HG02943 (cell line): Measurements from ENCODE around the gene PPP1R16B.

Experiments
- ATAC-seq: cut with Tn5 transposase; IDR thresholded peaks from one replicate; pipeline ENCODE4 v1.9.1; 2021; ENCODE audit warnings: mild to moderate bottlenecking, low read depth, moderate library complexity; ENCODE audit not compliant: unreplicated experiment

Gene PPP1R16B

DNA sequence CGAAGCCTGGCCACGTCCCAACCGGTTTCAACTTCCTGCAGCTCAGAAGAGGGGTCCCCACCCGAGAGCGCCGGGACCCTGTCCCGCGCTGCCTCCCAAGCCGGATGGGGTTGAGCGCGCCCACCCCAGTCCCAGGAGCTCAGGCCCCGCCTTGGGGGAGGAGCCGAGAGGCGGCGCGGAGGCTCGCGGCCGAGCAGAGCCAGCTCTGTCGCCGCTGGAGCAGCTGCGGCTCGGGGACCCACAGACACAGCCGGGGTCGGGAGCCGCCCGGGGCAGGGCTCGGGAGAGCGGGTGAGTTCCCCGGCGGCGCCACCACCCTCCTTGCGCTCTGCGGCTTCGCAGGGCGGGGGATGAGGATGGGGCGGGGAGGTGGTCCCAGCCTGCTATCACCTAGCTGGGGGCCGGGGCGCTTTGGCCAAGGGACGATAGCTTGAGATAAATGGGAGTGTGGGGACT, at the start of gene PPP1R16B:
PPP1R16B (plus strand) TSS at position 196 of the 456 bp plus-strand sequence. CDS start 30,229 bp downstream, outside the sequence.
- peak; percentile 53 for ATAC-seq

DNA sequence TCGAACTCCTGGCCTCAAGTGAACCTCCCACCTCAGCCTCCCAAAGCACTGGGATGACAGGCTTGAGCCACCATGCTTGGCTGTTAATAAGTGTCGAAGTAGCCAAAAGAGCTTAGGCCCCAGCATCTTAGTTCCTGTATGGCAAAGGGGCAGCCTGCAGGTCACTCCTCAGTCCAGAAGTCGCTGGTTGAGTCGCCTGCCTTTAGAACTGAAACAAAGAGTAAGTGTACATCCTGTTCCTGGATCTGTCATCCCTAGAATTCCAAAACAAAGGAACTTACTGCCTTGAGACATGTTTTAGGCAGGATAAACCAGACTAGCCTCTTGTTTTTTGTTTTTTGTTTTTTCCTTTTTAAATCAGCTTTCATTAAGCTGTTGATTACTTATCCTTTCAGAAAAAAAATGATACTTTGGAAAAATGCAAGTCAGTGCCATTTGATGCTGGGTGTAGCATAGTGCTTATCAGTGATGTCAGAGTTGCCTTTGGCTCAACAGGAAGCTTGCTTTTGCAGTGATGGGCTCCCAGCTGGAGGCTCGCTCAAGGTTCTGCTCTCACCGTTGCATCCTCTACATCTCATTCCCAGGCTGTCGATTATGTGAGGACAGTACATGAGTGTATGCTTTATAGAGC, 48.2 kb upstream of the PPP1R16B start:
- ATAC-seq, result no peak

DNA sequence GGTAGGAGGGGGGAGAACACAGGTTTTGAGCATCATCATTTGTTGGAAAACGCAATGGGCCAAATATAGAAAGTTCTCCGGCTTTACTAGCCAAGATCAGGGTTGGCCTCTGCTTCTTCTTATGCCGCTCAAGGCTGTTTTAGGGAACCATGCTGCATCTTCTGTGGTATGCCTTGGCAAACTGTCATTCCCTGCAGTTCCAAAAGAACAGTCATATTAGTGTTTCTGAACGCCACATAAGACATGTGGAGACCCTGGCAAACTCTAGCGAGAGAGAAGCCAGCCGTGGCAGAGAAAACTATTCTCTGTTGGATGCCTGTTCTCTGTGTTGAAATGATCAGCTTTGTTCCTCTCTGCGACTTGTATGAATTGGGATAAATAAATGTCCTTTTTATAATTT, 46.4 kb upstream of the PPP1R16B start:
- ATAC-seq, result no peak

DNA sequence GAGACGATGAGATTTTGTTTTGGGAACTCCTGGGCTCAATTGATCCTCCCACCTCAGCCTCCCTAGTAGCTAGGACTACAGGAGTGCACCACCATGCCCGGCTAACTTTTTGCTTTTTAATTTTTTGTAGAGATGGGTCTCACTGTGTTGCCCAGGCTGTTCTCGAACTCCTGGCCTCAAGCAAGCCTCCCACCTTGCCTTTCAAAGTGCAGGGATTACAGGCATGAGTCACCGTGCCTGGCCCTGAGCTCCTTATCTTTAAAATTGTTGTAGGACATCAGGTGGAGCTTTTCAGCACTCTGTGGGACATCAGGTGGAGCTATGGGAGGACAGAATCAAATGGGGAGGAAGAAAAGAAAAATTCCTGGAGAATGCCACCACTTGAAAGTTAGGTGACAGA, 44.5 kb upstream of the PPP1R16B start:
- ATAC-seq, result no peak

DNA sequence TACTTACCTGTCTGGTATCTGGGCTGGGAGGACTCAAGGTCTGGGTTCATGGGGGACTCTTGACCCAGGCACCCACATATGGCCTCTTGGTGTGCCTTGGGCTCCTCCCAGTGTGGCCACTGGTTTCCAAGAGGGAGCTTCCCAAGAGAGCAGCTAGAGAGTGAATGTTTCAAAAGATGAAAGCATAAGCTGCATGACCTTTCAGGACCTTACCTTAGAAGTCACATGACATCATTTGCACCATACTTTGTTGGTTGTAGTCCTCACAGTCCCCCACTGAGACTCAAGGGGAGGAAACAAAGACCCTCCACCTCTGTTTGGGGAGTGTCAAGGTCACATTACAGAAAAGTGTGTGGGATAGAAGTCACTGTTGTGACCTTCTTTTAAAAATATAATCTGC, 43.3 kb upstream of the PPP1R16B start:
- ATAC-seq, result no peak

DNA sequence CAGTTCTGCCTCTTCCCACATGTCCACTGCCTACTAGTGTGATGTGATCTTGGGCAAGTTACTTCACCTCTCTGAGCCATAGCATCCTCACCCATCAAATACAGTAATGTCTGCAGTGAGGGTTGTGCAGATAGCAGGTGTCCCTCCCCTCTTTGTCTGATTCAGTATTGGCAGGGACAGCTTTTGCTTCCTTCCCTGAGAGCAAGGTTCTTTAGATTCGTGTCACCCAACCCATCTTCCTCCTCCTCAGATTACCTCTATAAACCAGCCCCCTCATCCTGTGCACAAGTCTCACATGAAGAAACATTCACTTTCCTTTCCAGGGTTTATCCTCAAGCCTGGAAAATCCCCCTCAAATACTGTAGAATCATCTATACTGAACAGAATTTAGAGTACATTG, 41.9 kb upstream of the PPP1R16B start:
- ATAC-seq, result no peak

DNA sequence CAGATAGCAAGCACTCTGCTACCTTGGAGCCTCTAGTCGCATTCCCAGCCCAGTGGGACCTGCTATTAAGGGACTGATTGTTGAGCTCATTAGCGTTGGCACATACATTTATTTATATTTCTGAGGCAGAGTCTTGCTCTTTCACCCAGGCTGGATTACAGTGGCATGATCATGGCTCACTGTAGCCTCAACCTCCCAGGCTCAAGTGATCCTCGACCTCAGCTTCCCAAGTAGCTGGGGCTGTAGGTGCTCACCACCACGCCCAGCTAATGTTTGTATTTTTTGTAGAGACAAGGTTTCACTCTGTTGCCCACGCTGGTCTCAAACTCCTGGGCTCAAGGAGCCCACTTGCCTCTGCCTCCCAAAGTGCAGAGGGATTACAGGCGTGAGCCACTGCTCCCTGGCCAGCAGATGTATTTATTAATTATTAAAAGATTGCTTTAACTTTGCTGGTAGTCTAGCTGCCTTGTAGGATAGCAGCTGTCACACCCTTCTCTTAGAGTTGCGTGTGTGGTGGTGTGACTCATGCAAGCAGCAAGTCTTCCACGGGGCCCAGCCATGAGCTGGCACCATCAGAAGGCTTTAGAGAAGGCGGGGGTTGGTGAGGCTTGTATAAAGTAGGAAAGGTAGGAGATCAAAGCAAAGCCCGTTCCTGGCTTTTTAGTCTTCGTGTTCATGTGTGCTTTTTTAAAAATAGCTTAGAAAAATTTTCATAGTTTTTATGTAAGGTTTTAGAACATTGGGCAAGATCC, 40.8 kb upstream of the PPP1R16B start:
- ATAC-seq, result no peak

DNA sequence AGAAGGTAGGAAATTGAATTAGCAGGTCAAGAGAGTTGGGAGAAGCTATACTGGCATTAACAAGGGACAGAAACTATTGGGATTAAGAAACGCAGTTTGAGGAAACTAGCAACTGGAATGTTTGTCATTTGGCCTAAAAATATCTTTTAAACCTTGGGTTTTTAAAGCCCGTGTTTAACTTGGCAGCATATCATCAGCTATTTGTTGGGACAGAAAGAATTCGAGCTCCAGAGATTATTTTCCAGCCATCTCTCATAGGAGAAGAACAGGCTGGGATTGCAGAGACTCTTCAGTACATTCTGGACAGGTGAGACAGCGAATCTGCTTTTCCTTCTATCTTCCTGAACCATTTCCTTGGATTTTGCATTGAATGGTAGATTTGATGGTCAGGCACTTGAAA, 39.4 kb upstream of the PPP1R16B start:
- ATAC-seq, result no peak

DNA sequence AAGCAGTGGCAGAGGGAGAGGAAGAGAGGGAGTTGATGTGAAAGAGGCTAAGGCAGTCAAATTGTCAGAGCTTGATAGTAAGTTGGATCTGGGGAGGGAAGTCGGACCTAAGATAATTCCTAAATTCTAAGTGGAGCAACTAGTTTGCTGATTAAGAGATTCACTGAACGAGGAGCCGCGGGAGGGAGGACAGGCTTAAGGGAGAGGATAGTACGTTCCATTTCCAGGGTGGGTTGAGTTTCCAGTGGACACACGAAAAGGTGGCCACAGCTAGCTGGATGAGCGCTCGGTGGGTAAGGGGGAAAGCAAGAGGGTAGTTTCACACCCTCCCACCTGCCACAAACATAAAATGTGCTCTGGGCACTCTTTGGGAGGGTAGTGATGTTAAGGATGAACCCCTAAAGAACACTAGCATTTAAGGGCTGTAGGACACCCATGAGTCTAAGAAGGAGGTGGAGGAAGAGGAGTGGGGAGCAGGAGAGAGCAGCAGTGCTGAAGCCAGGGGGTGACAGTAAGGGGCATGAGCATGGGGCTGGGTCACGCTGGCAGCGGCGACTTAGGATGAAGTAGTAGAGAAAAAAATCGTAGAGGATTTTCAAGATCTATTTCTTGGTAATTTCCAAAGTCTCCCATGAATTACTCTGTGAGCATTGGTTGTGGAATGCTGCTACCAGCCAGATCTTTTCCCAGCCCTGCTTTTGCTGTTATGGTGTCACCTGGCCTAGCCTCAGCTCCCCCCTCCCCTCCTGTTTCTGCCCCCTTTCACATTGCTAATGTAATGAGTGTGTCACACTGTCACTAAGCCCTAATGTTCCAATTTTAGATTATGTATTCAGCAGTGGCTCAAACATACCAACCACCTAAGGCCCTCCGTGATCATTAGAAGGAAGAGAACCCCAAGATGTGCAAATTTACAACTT, 35.9 kb upstream of the PPP1R16B start:
- ATAC-seq, result no peak

DNA sequence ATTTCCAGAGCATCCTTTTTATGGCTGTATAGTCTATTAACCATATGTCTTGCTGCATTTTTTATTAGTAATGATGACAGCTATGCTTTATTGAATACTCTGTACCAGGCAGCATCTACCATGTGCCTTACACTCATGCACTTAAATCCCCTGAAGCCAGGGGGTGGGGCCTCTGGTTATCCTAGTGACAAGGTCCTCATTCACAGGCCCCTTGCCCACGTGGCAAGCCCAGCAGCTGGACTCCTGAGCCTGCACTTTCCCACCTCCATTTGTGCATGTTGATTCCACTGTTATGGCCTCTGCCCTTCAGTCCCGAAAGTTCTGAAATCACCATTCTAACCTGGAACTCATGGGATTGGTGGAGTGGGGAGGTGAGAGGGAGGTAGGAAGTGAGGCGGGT, 35.0 kb upstream of the PPP1R16B start:
- ATAC-seq, result no peak

DNA sequence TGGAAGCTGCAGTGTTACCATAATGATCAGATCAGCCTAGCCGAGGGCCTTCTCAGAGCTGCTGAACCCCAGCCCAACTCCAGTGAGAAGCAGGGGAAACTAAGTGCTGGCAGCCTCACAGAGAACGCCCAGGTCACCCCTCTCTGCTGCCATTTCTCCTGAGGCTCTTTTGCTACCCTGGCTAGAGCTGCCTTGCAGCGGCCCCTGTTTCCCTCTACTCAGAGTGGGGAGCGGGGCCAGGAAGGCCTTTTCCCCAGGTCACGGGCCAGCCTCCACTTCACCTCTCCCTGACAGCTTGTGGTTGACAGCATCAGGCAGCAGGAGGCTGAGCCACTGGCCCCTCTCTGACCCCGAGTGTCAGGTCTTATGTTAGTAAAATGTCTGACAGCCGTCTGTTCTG, 34.5 kb upstream of the PPP1R16B start:
- no peak for ATAC-seq

DNA sequence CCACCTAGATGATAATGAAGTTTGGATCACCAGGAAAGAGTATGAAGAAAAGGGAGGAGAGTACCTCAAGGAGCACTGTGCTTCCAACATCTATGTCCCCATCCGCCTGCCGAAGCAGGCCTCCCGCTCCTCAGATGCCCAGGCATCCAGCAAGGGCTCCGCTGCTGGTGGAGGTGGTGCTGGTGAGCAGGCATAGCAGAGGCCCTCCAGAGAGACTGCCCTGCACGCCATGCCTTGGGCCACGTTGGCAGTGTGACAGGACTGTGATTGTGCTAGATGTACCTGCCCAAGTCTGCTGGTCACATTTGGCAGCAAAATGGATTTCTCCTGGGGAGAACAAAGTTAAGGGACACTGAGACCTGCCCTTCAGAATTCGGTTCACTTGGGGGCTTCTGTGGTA, 33.9 kb upstream of the PPP1R16B start:
- no peak for ATAC-seq

DNA sequence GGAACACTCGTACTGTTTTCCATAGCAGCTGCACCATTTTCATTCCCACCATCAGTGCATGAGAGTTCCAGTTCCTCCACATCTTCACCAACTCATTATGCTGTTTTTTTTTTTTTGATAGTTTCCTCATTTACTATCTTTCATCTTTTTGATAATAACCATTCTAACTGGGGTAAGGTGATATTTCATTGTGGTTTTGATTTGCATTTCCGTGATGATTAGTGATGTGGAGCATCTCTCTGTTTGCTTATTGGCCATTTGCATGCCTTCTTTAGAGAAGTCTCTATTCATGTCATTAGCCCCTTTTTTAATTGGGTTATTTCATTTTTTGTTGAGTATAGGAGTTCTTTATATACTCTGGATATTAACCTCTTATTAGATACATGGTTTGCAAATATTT, 31.3 kb upstream of the PPP1R16B start:
- no peak for ATAC-seq

DNA sequence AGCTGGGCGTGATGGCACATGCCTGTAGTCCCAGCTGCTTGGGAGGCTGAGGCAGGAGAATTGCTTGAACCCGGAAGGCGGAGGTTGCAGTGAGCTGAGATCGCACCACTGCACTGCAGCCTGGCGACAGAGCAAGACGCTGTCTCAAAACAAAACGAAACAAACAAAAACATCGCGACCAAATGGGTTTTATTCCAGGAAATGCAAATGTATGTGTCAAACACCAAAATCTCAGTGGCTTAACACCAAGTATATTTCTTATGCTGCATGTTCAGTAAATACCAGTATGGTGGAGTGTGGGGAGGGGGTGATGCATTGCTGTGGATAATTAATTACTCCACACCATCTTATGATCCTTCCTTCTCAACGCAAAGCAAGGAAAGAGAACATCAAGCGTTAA, 29.1 kb upstream of the PPP1R16B start:
- no peak for ATAC-seq

DNA sequence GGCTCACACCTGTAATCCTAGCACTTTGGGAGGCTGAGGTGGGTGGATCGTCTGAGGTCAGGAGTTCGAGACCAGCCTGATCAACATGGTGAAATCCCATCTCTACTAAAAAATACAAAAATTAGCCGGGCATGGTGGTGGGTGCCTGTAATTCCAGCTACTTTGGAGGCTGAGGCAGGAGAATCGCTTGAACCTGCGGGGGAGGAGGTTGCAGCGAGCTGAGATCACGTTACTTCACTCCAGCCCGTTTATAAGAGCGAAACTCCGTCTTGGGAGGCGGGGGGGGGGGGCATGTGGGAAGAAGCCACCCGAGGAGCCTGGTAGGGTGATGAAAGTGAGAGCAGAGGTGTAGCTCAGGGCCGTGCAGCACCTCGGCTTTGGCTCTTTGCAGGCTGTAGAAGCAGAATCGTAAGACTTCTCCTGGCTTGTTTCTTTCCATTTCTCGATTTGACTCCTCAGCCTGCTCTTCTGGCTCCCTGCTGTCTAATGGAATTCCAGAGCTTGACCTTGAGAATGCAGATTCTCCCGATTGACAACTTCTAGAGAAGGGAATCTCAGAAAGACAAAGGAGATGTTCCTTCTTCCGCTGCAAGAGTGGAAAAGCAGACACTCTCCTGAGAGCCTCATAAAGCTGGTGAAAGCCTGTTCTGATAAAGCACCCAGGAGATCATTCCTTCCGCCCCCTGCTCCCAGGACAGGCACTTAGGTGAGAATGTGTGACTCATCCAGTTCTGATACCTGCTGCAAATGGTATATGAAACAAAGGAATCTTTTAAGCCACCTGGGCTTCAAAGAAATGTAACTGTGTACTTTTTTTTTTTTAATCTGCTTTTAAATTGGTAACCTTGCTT, 26.0 kb upstream of the PPP1R16B start:
- ATAC-seq, result no peak

DNA sequence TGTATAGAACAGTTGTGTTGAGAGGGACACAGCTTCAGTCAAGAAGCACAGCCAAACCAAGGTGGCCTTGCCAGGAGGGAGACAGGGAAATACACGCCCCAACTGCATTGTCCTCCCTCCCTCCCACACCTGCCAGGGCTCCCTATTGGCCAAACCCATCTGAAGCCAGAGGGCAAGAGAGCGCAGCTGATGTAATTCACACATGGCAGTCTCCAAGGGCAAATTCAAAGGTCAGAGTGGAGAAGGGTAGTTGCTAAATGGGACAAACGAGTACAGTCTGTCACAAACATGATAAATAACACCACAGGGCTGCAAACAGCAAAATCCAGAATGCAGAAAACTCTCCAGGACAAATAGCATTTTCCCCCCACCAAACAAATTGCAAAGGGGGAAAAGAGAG, 23.2 kb upstream of the PPP1R16B start:
- no peak for ATAC-seq

DNA sequence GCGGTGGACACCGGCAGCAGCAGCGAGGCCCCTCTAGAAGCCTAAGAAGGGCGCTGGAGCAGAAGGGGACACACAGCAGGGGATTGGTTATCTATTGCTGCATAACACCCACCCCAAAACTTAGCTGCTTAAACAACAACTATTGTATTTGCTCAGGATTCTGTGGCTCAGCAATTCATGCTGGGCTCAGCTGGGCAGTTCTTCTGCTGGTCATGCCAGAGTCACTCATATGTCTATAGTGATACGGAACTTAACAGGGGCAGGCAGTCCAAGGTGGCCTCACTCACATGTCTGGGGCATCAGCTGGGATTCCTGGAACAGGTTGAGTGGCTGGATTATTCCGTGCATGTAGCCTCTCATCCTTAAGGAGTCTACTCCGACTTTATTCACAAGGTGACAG, 17.6 kb upstream of the PPP1R16B start:
- ATAC-seq, result no peak

DNA sequence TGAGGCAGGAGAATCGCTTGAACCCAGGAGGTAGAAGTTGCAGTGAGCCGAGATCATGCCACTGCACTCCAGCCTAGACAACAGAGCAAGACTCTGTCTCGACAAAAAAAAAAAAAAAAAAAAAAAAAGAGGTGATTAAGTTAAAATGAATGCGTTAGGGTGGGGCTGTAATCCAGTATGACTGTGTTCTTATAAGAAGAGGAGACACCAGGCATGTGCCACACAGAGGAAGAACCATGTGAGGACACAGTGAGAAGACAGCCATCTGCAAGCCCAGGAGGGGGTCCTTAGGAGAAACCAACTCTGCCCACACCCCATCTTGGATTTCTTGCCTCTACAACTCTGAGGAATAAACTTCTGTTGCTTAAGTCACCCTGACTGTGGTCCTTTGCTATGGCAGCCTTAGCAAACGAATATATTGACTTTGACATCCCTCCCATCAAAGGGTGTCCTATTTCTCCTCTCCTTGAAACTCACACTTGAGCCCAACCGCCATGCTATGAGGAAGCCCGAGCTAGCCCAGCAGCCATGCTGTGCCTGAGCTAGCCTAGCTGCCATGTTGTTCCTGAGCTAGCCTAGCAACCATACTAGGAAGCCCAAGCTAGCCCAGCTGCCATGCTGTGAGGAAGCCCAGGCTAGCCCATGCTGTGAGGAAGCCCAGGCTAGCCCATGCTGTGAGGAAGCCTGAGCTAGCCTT, 15.8 kb upstream of the PPP1R16B start:
- ATAC-seq, result no peak

DNA sequence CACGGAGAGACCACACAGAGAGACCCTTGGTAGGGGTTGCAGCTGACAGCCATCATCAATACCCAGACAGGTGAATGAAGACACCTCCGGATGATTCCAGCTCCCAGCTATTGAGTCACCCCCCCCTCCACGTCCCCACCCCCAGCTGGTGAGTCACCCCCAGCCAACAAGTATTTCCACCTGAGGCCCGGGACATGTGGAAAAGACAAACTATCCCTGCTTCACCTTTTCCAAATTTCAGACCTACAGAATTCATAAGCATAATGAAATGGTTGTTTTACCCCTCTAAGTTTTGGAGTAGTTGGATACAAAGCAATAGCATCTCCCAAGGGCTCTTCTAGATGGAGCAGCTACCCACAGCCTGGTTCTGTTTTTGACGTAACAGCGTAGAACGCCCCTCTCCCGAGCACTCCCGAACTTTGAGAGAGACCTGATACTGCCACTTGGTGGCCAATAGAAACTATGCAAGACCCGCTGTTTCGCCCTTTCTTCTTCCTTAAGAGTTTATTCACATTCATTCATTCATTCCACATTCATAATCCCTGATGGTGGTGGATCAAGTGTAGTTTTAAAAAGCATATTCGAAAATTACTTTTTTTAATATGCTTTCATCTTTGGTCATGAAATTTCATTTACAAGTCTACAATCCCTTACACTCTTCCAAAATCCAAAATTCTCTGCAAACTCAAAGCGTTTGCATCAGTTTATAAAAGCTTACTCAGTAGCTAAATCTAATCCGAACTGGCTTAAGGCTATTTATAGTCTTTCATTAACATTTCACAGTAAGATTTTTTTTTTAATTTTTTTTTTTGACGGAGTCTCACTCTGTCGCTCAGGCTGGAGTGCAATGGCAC, 15.1 kb upstream of the PPP1R16B start:
- ATAC-seq, result no peak
